Prostate gland (tissue), 2 donors: Measurements from ENCODE around the gene CUL1.

Experiments
- CTCF ChIP-seq, 4 experiments: fragments of 200-600 bp in 2 of 4; fragments of 450-650 bp in 2 of 4; sonication (generic) in 2 of 4; IDR thresholded peaks; 1 replicate in 3 of 4; 2 replicates in 1 of 4; pipeline ENCODE4 v1.5.1; 2016 to 2019; ENCODE audit warnings: antibody characterized with exemption in 4 of 4, mild to moderate bottlenecking in 2 of 4, moderate library complexity in 2 of 4
- POLR2A ChIP-seq: fragments of 450-650 bp; IDR thresholded peaks from one replicate; pipeline ENCODE4 v1.6.1; 2016; ENCODE audit warnings: antibody characterized with exemption, mild to moderate bottlenecking

GRCh38 chr7:148672041-148672440 is 26.7 kb upstream of the CUL1 start:
- TF ChIP-seq CTCF (IDR thresholded peaks at IDR 0.05) (no peak), POLR2A (no peak)
